Measurements from ENCODE around the gene CGB5. TPM values are rescaled to one million over a fixed set of nuclear protein-coding genes. Genes with fewer than 3 reads are reported as not detected.
A peak's percentile ranks its signal among the peaks of the same experiment; 100 is the strongest.

CGB5 gene
- total and polyA plus RNA-seq, 4 experiments from 2014 or later = not detected

- Mint-ChIP-seq H3K36me3 (peaks cover 21 to 39% of the 10 kb centered on the region in 2 donors), H3K9me3 (peaks cover 0 to 2% (median 0%) of the 10 kb centered on the region in 8 donors), H3K27me3 (peaks cover 0 to 3% of the 10 kb centered on the region in 2 donors), H3K27ac (peak overlapping the region; percentile 88 to 98 (median 93)), H3K4me1 (peaks cover 22 to 52% (median 36%) of the 10 kb centered on the region in 4 donors), H3K4me3 (peak overlapping the region; percentile 82 to 96 (median 94))
- H3K27ac ChIP-seq (ENCODE audit: low read depth, low read length) = peak overlapping the region; percentile 81
- H3K9me3 ChIP-seq (ENCODE audit: control insufficient read depth in 1 of 2, low read length in 2 of 2) = no peaks in the 10 kb centered on the region
- peaks cover 11% of the 10 kb centered on the region for H3K36me3 ChIP-seq (ENCODE audit: insufficient read depth, low read length)
- ChIA-PET CTCF (ENCODE audit: partially characterized antibody) (interaction anchor here (3.9 kb wide), 1 partner anchor 12 kb away, joined by 28 read pairs; no protein-coding TSS in a partner anchor), POLR2A (ENCODE audit: partially characterized antibody) (interaction anchor here (0.8 kb wide), 1 partner anchor 12 kb away, joined by 3 read pairs; no protein-coding TSS in a partner anchor)
- peaks cover 32% of the 10 kb centered on the region for H3K4me1 ChIP-seq (ENCODE audit: insufficient read depth, low read length)
- no peak for DNase-seq
- H3K4me3 ChIP-seq (ENCODE audit: low read length in 2 of 2) = peak overlapping the region; percentile 72 to 95
- intact Hi-C loops (cut with micrococcal nuclease) = loop anchor here (1.0 to 5.0 kb wide), 4 partner anchors 28 to 467 kb away; partner anchors contain the start of genes GYS1, LIN7B, RPL18 and RUVBL2
- no peaks in the 10 kb centered on the region for H3K27me3 ChIP-seq (ENCODE audit: insufficient read depth, low read length)
Observed at GRCh38 chr19:49085868-49086232, 42.2 kb downstream of the CGB5 start.

GRCh38 chr19:49086296-49086695, 42.6 kb downstream of the CGB5 start:
- peak overlapping the region; percentile 82 to 96 (median 94) for H3K4me3 Mint-ChIP-seq
- H3K9me3 ChIP-seq (ENCODE audit: control insufficient read depth in 1 of 2, low read length in 2 of 2) = no peaks in the 10 kb centered on the region
- peaks cover 16% of the 10 kb centered on the region for H3K36me3 ChIP-seq (ENCODE audit: insufficient read depth, low read length)
- intact Hi-C loops (cut with micrococcal nuclease) = loop anchor here (5.0 kb wide), 1 partner anchor 41 kb away; no protein-coding TSS in a partner anchor
- peaks cover 0 to 3% of the 10 kb centered on the region in 2 donors for H3K27me3 Mint-ChIP-seq
- no peak for DNase-seq
- peaks cover 23 to 54% (median 38%) of the 10 kb centered on the region in 4 donors for H3K4me1 Mint-ChIP-seq
- H3K27ac ChIP-seq (ENCODE audit: low read depth, low read length) = peak overlapping the region; percentile 81
- H3K4me1 ChIP-seq (ENCODE audit: insufficient read depth, low read length) = peaks cover 32% of the 10 kb centered on the region
- ChIA-PET POLR2A (ENCODE audit: partially characterized antibody) (interaction anchor here (0.8 to 1.1 kb wide), 2 partner anchors 9 to 11 kb away, joined by 3 to 4 read pairs; no protein-coding TSS in a partner anchor), CTCF (ENCODE audit: partially characterized antibody) (interaction anchor here (1.0 to 3.9 kb wide), 3 partner anchors 12 to 113 kb away, joined by 3 to 28 read pairs (median 4); no protein-coding TSS in a partner anchor)
- H3K27ac Mint-ChIP-seq = peak overlapping the region; percentile 88 to 98 (median 93)
- peak overlapping the region; percentile 72 to 95 for H3K4me3 ChIP-seq (ENCODE audit: low read length in 2 of 2)
- H3K9me3 Mint-ChIP-seq = peaks cover 0 to 2% (median 0%) of the 10 kb centered on the region in 8 donors
- peaks cover 22 to 43% of the 10 kb centered on the region in 2 donors for H3K36me3 Mint-ChIP-seq
- no peaks in the 10 kb centered on the region for H3K27me3 ChIP-seq (ENCODE audit: insufficient read depth, low read length)

- no peaks in the 10 kb centered on the region for H3K9me3 Mint-ChIP-seq
- H3K36me3 ChIP-seq (ENCODE audit: insufficient read depth, low read length) = peaks cover 56% of the 10 kb centered on the region
- H3K27ac Mint-ChIP-seq = peak overlapping the region in 4 of 7 donors; percentile 38 to 80 (median 52)
- H3K27me3 ChIP-seq (ENCODE audit: insufficient read depth, low read length) = no peaks in the 10 kb centered on the region
- ChIA-PET CTCF (ENCODE audit: partially characterized antibody) (no interaction called here), POLR2A (ENCODE audit: partially characterized antibody) (no interaction called here)
- H3K4me1 Mint-ChIP-seq = peaks cover 21 to 51% (median 30%) of the 10 kb centered on the region in 4 donors
- H3K4me1 ChIP-seq (ENCODE audit: insufficient read depth, low read length) = peaks cover 20% of the 10 kb centered on the region
- no peaks in the 10 kb centered on the region for H3K9me3 ChIP-seq (ENCODE audit: control insufficient read depth in 1 of 2, low read length in 2 of 2)
- intact Hi-C loops (cut with micrococcal nuclease) = no loop called here
- no peak for DNase-seq
- H3K27me3 Mint-ChIP-seq = no peaks in the 10 kb centered on the region
- H3K4me3 Mint-ChIP-seq = peak overlapping the region in 1 of 8 donors; percentile 7
- H3K4me3 ChIP-seq (ENCODE audit: low read length in 2 of 2) = no peak overlapping the region
- H3K36me3 Mint-ChIP-seq = peaks cover 40 to 64% of the 10 kb centered on the region in 2 donors
- H3K27ac ChIP-seq (ENCODE audit: low read depth, low read length) = no peak overlapping the region
Observed at GRCh38 chr19:49091391-49092038, 47.9 kb downstream of the CGB5 start.

- Mint-ChIP-seq H3K27me3 (no peaks in the 10 kb centered on the region), H3K27ac (no peak overlapping the region), H3K4me3 (no peak overlapping the region), H3K36me3 (peaks cover 37 to 67% of the 10 kb centered on the region in 2 donors), H3K4me1 (peaks cover 13 to 47% (median 26%) of the 10 kb centered on the region in 4 donors), H3K9me3 (no peaks in the 10 kb centered on the region)
- Histone ChIP-seq H3K27ac (ENCODE audit: low read depth, low read length) (no peak overlapping the region), H3K4me1 (ENCODE audit: insufficient read depth, low read length) (peaks cover 9% of the 10 kb centered on the region), H3K27me3 (ENCODE audit: insufficient read depth, low read length) (no peaks in the 10 kb centered on the region), H3K4me3 (ENCODE audit: low read length in 2 of 2) (no peak overlapping the region), H3K9me3 (ENCODE audit: control insufficient read depth in 1 of 2, low read length in 2 of 2) (no peaks in the 10 kb centered on the region), H3K36me3 (ENCODE audit: insufficient read depth, low read length) (peaks cover 66% of the 10 kb centered on the region)
- intact Hi-C loops (cut with micrococcal nuclease) = no loop called here
- no peak for DNase-seq
- ChIA-PET CTCF (ENCODE audit: partially characterized antibody) (no interaction called here), POLR2A (ENCODE audit: partially characterized antibody) (no interaction called here)
Observed at GRCh38 chr19:49092686-49093085, 49.0 kb downstream of the CGB5 start.

Small RNA genes within 50 kb of the gene (microRNA-seq; reads per million reads assigned to microRNA genes)
- not detected for gene MIR6798 (ENCODE audit: borderline microRNAs expressed, borderline number of aligned reads, borderline replicate concordance)

Other genes with a start within 250 kb of the CGB5 start
- gene BCAT2, start 232.8 kb upstream of the CGB5 start, total RNA-seq = 10 to 100 TPM; 25.9 to 30.1 TPM
- 10 to 100 TPM; 19.0 to 28.8 TPM for gene BCAT2, start 232.8 kb upstream of the CGB5 start, polyA plus RNA-seq
- under 1 TPM; 0.35 to 0.75 TPM for gene HSD17B14, start 207.4 kb upstream of the CGB5 start, total RNA-seq
- 1 to 10 TPM in 1 of 2 donors, under 1 TPM in 1; 0.32 to 1.1 TPM for gene HSD17B14, start 207.4 kb upstream of the CGB5 start, polyA plus RNA-seq
- gene PLEKHA4, start 175.2 kb upstream of the CGB5 start, total RNA-seq = 1 to 10 TPM; 2.8 to 6.6 TPM
- 1 to 10 TPM; 2.3 to 7.5 TPM for gene PLEKHA4, start 175.2 kb upstream of the CGB5 start, polyA plus RNA-seq
- gene PPP1R15A, start 171.4 kb upstream of the CGB5 start, total RNA-seq = 10 to 100 TPM; 67.0 to 69.8 TPM
- gene PPP1R15A, start 171.4 kb upstream of the CGB5 start, polyA plus RNA-seq = 10 to 100 TPM; 79.6 to 83.3 TPM
- not detected for gene TULP2, start 145.1 kb upstream of the CGB5 start, total RNA-seq
- gene TULP2, start 145.1 kb upstream of the CGB5 start, polyA plus RNA-seq = not detected
- 100 to 1,000 TPM; 132 to 145 TPM for gene NUCB1, start 143.5 kb upstream of the CGB5 start, total RNA-seq
- gene NUCB1, start 143.5 kb upstream of the CGB5 start, polyA plus RNA-seq = 100 to 1,000 TPM in 1 of 2 donors, 10 to 100 TPM in 1; 65.3 to 126 TPM
- gene DHDH, start 110.1 kb upstream of the CGB5 start, total RNA-seq = 1 to 10 TPM; 1.2 to 1.6 TPM
- gene DHDH, start 110.1 kb upstream of the CGB5 start, polyA plus RNA-seq = 1 to 10 TPM in 1 of 2 donors, under 1 TPM in 1; 0.60 to 1.2 TPM
- gene BAX, start 89.0 kb upstream of the CGB5 start, total RNA-seq = 100 to 1,000 TPM; 173 to 183 TPM
- gene BAX, start 89.0 kb upstream of the CGB5 start, polyA plus RNA-seq = 10 to 100 TPM; 56.5 to 66.8 TPM
- 1,000 to 10,000 TPM; 1,304 to 1,371 TPM for gene FTL, start 78.5 kb upstream of the CGB5 start, total RNA-seq
- 1,000 to 10,000 TPM; 3,537 to 4,474 TPM for gene FTL, start 78.5 kb upstream of the CGB5 start, polyA plus RNA-seq
- gene GYS1, start 50.5 kb upstream of the CGB5 start, total RNA-seq = 10 to 100 TPM; 56.2 to 56.4 TPM
- gene GYS1, start 50.5 kb upstream of the CGB5 start, polyA plus RNA-seq = 10 to 100 TPM; 30.6 to 31.4 TPM
- 10 to 100 TPM; 27.9 to 28.5 TPM for gene RUVBL2, start 50.0 kb upstream of the CGB5 start, total RNA-seq
- 10 to 100 TPM; 48.6 to 51.9 TPM for gene RUVBL2, start 50.0 kb upstream of the CGB5 start, polyA plus RNA-seq
- not detected for gene LHB, start 26.8 kb upstream of the CGB5 start, total RNA-seq
- under 1 TPM in 1 of 2 donors, not detected in 1; 0.49 TPM for gene LHB, start 26.8 kb upstream of the CGB5 start, polyA plus RNA-seq
- not detected for gene CGB3, start 19.5 kb upstream of the CGB5 start, total RNA-seq
- gene CGB3, start 19.5 kb upstream of the CGB5 start, polyA plus RNA-seq = not detected
- not detected for gene CGB2, start 12.0 kb upstream of the CGB5 start, total RNA-seq
- gene CGB2, start 12.0 kb upstream of the CGB5 start, polyA plus RNA-seq = not detected
- gene CGB1, start 7.0 kb upstream of the CGB5 start, total RNA-seq = not detected
- not detected for gene CGB1, start 7.0 kb upstream of the CGB5 start, polyA plus RNA-seq
- not detected for gene CGB8, start 5.3 kb downstream of the CGB5 start, total RNA-seq
- gene CGB8, start 5.3 kb downstream of the CGB5 start, polyA plus RNA-seq = not detected
- not detected for gene CGB7, start 13.9 kb downstream of the CGB5 start, total RNA-seq
- not detected for gene CGB7, start 13.9 kb downstream of the CGB5 start, polyA plus RNA-seq
- not detected for gene NTF4, start 21.0 kb downstream of the CGB5 start, total RNA-seq
- not detected for gene NTF4, start 21.0 kb downstream of the CGB5 start, polyA plus RNA-seq
- not detected for gene KCNA7, start 28.9 kb downstream of the CGB5 start, total RNA-seq
- not detected for gene KCNA7, start 28.9 kb downstream of the CGB5 start, polyA plus RNA-seq
- gene SNRNP70, start 41.6 kb downstream of the CGB5 start, total RNA-seq = 100 to 1,000 TPM; 675 to 689 TPM
- 10 to 100 TPM; 31.5 to 55.2 TPM for gene SNRNP70, start 41.6 kb downstream of the CGB5 start, polyA plus RNA-seq
- gene LIN7B, start 70.5 kb downstream of the CGB5 start, total RNA-seq = 10 to 100 TPM; 17.7 to 18.6 TPM
- 1 to 10 TPM; 4.4 to 5.3 TPM for gene LIN7B, start 70.5 kb downstream of the CGB5 start, polyA plus RNA-seq
- 1 to 10 TPM; 1.7 to 1.9 TPM for gene C19orf73, start 75.3 kb downstream of the CGB5 start, total RNA-seq
- gene C19orf73, start 75.3 kb downstream of the CGB5 start, polyA plus RNA-seq = 1 to 10 TPM; 1.9 to 3.7 TPM
- gene PPFIA3, start 75.7 kb downstream of the CGB5 start, total RNA-seq = 1 to 10 TPM; 4.0 to 4.5 TPM
- gene PPFIA3, start 75.7 kb downstream of the CGB5 start, polyA plus RNA-seq = under 1 TPM; 0.27 to 0.68 TPM
- not detected for gene HRC, start 111.5 kb downstream of the CGB5 start, total RNA-seq
- not detected for gene HRC, start 111.5 kb downstream of the CGB5 start, polyA plus RNA-seq
- under 1 TPM in 1 of 2 experiments, not detected in 1; 0.41 TPM for gene TRPM4, start 113.9 kb downstream of the CGB5 start, total RNA-seq
- gene TRPM4, start 113.9 kb downstream of the CGB5 start, polyA plus RNA-seq = not detected